Measurements from ENCODE around the gene SULT1C2.
"Not testable (repeated sequence)": the region's sequence is repeated elsewhere in the genome, so short reads cannot be mapped to it uniquely, and the experiment has no call there.

SULT1C2 gene

GRCh38 chr2:108351889-108352288 lies 63.2 kb downstream of the SULT1C2 start:
- DNase-seq (ENCODE audit: low read depth in 3 of 3): no peak

- DNase-seq (ENCODE audit: low read depth in 3 of 3): no peak
These were observed 65.4 kb downstream of the SULT1C2 start for GRCh38 chr2:108354136-108354535.

- DNase-seq (ENCODE audit: low read depth in 3 of 3): no peak
These were observed 67.4 kb downstream of the SULT1C2 start for GRCh38 chr2:108355906-108356734.

- not testable (repeated sequence) for DNase-seq (ENCODE audit: low read depth in 3 of 3)
These were observed 70.6 kb downstream of the SULT1C2 start for GRCh38 chr2:108359336-108359735.
